Keratinocyte (primary cell): Measurements from ENCODE around the gene NKD1. TPM values are rescaled to one million over a fixed set of nuclear protein-coding genes. Genes with fewer than 3 reads are reported as not detected.

Experiments used
- DNase-seq: peaks from one replicate; pipeline ENCODE4 v3.0.0-alpha.2; 2011; ENCODE audit warnings: low read depth, missing footprints, low spot score
- FAIRE-seq: peaks from 2 replicates; lab custom pipeline; 2011; peaks lifted over from hg19 to GRCh38; lab: Jason Lieb, UNC
- H2AFZ ChIP-seq: 2 replicates; pipeline ENCODE4 v1.6.0; 2012; ENCODE audit warnings: low read length, control low read depth, inconsistent platforms; ENCODE audit not compliant: control insufficient read depth
- H3K27ac ChIP-seq: 2 replicates; pipeline ENCODE4 v1.5.1; 2011; ENCODE audit warnings: low read length; ENCODE audit not compliant: control insufficient read depth, insufficient read depth
- H3K27me3 ChIP-seq: 3 replicates; pipeline ENCODE4 v1.6.0; 2011; ENCODE audit warnings: low read length; ENCODE audit not compliant: control insufficient read depth, insufficient read depth; ENCODE audit errors: extremely low read depth
- H3K36me3 ChIP-seq, 2 experiments: 2 replicates in 1 of 2; 3 replicates in 1 of 2; pipeline ENCODE4 v1.5.1; 2011; ENCODE audit warnings: low read length in 2 of 2, mild to moderate bottlenecking in 1 of 2; ENCODE audit not compliant: control insufficient read depth in 2 of 2, insufficient read depth in 2 of 2; ENCODE audit errors: extremely low read depth in 1 of 2
- H3K4me1 ChIP-seq: 3 replicates; pipeline ENCODE4 v1.5.1; 2011; ENCODE audit warnings: low read length; ENCODE audit not compliant: control insufficient read depth, insufficient read depth; ENCODE audit errors: extremely low read depth
- H3K4me2 ChIP-seq: 3 replicates; pipeline ENCODE4 v1.6.0; 2011; ENCODE audit warnings: low read depth, low read length; ENCODE audit not compliant: control insufficient read depth, insufficient read depth; ENCODE audit errors: extremely low read depth
- H3K4me3 ChIP-seq, 3 experiments: fragments of 200-600 bp in 1 of 3; sonication (generic) in 1 of 3; 2 replicates in 2 of 3; 3 replicates in 1 of 3; pipeline ENCODE4 v1.5.1; 2011 to 2016; ENCODE audit warnings: low read length in 3 of 3, mild to moderate bottlenecking in 3 of 3, control low read depth in 2 of 3, inconsistent platforms in 1 of 3, low read depth in 1 of 3, mixed read lengths in 1 of 3, mixed run types in 1 of 3, moderate library complexity in 1 of 3; ENCODE audit not compliant: control insufficient read depth in 2 of 3, insufficient read depth in 2 of 3; ENCODE audit errors: extremely low read depth in 1 of 3
- H3K79me2 ChIP-seq: 2 replicates; pipeline ENCODE4 v1.6.0; 2012; ENCODE audit warnings: low read length; ENCODE audit not compliant: control insufficient read depth, insufficient read depth
- H3K9ac ChIP-seq: 3 replicates; pipeline ENCODE4 v1.6.0; 2011; ENCODE audit warnings: low read length; ENCODE audit not compliant: control insufficient read depth, insufficient read depth; ENCODE audit errors: extremely low read depth
- H3K9me1 ChIP-seq: 3 replicates; pipeline ENCODE4 v1.6.0; 2011; ENCODE audit warnings: low read length; ENCODE audit not compliant: control insufficient read depth, insufficient read depth; ENCODE audit errors: extremely low read depth
- H3K9me3 ChIP-seq: 2 replicates; pipeline ENCODE4 v1.5.1; 2012; ENCODE audit warnings: low read depth, low read length; ENCODE audit not compliant: control insufficient read depth
- H4K20me1 ChIP-seq: 3 replicates; pipeline ENCODE4 v1.6.0; 2011; ENCODE audit warnings: low read length; ENCODE audit not compliant: control insufficient read depth, insufficient read depth; ENCODE audit errors: extremely low read depth
- CTCF ChIP-seq, 3 experiments: IDR thresholded peaks in 1 of 3; conservative IDR thresholded peaks in 1 of 3; optimal IDR thresholded peaks in 1 of 3; 2 replicates in 2 of 3; 3 replicates in 1 of 3; pipeline versions ENCODE3 to v1.5.1; 2011; ENCODE audit warnings: low read length in 3 of 3, mild to moderate bottlenecking in 3 of 3, moderate library complexity in 2 of 3, control low read depth in 1 of 3, inconsistent platforms in 1 of 3; ENCODE audit not compliant: insufficient read depth in 2 of 3; ENCODE audit errors: extremely low read depth in 1 of 3
- EZH2 ChIP-seq: IDR thresholded peaks from one replicate; pipeline ENCODE4 v1.6.1; 2012; ENCODE audit warnings: inconsistent platforms, mild to moderate bottlenecking, low read length, moderate library complexity
- dilution Hi-C: fragments of 300-500 bp; cut with MboI; formaldehyde crosslinking; loops from one replicate; pipeline ENCODE4 v1.7.0; 2020; ENCODE audit warnings: low sequenced_read_pairs; ENCODE audit not compliant: extremely low pct_ligation_motif_present
- polyA plus RNA-seq, 5 experiments: library from polyadenylated mRNA; depleted of rRNA in 3 of 5; stranded (reverse) in 3 of 5; stranded (forward) in 1 of 5; unstranded in 1 of 5; fragments of >200 nt; gene quantifications; 1 replicate in 1 of 5; 2 replicates in 3 of 5; 3 replicates in 1 of 5; pipeline versions ENCODE4 v1.2.1 to v1.2.3, GENCODE V29; 2011 to 2012; ENCODE audit warnings: missing spikeins in 2 of 5, low read depth in 1 of 5, low replicate concordance in 1 of 5

NKD1 gene
- polyA plus RNA-seq, 1 donor (not counting 4 experiments of a cell fraction or from before 2014, with no cell fraction given) = 0.62 TPM

GRCh38 chr16:50613281-50613963 lies 65.2 kb downstream of the NKD1 start:
- FAIRE-seq = no peak
- Histone ChIP-seq H3K4me1 (no peaks in the 10 kb centered on the region), H2AFZ (no peak overlapping the region), H4K20me1 (no peaks in the 10 kb centered on the region), H3K9me3 (no peaks in the 10 kb centered on the region), H3K36me3 (no peaks in the 10 kb centered on the region), H3K4me2 (no peak overlapping the region), H3K27ac (no peak overlapping the region), H3K9ac (no peak overlapping the region), H3K9me1 (no peaks in the 10 kb centered on the region), H3K79me2 (no peaks in the 10 kb centered on the region), H3K27me3 (no peaks in the 10 kb centered on the region), H3K4me3 (no peak overlapping the region)
- TF ChIP-seq CTCF (optimal IDR thresholded peaks at IDR 0.05 in 1 of 3, IDR thresholded peaks at IDR 0.05 in 1 of 3, conservative IDR thresholded peaks at IDR 0.05 in 1 of 3; ENCODE audit: extremely low read depth in 1 of 3, insufficient read depth in 2 of 3, low read length in 3 of 3) (no peak), EZH2 (no peak)
- no peak for DNase-seq
- dilution Hi-C loops = no loop called here

- TF ChIP-seq EZH2 = no peak
- TF ChIP-seq CTCF (optimal IDR thresholded peaks at IDR 0.05 in 1 of 3, IDR thresholded peaks at IDR 0.05 in 1 of 3, conservative IDR thresholded peaks at IDR 0.05 in 1 of 3; ENCODE audit: extremely low read depth in 1 of 3, insufficient read depth in 2 of 3, low read length in 3 of 3) = no peak
- FAIRE-seq = no peak
- H3K9ac ChIP-seq = no peak overlapping the region
- no peaks in the 10 kb centered on the region for H3K4me1 ChIP-seq
- no peaks in the 10 kb centered on the region for H3K9me1 ChIP-seq
- no peaks in the 10 kb centered on the region for H3K27me3 ChIP-seq
- DNase-seq = no peak
- no peak overlapping the region for H3K27ac ChIP-seq
- H3K4me3 ChIP-seq = no peak overlapping the region
- dilution Hi-C loops = no loop called here
- H3K36me3 ChIP-seq = no peaks in the 10 kb centered on the region
- H3K79me2 ChIP-seq = no peaks in the 10 kb centered on the region
- H3K4me2 ChIP-seq = no peak overlapping the region
- H2AFZ ChIP-seq = no peak overlapping the region
- no peaks in the 10 kb centered on the region for H3K9me3 ChIP-seq
- no peaks in the 10 kb centered on the region for H4K20me1 ChIP-seq
Measured at GRCh38 chr16:50613964-50614474, 65.8 kb downstream of the NKD1 start.
